Right atrium auricular region (tissue), 2 donors: ENCODE data around the gene MAML2. TPM values are rescaled to one million over a fixed set of nuclear protein-coding genes. Genes with fewer than 3 reads are reported as not detected.

ENCODE experiments used
- DNase-seq: peaks from one replicate; pipeline ENCODE4 v3.0.0-alpha.2; 2019; ENCODE audit warnings: low spot score
- H3K27ac ChIP-seq, 2 donors: fragments of 200-600 bp; sonication (generic); 1 replicate in 1 of 2; 2 replicates in 1 of 2; pipeline ENCODE4 v1.5.1; 2016 to 2019
- H3K27me3 ChIP-seq, 2 donors: fragments of 200-600 bp; sonication (generic); one replicate each; pipeline versions ENCODE4 v1.5.1 to v1.6.0; 2017 to 2019
- H3K36me3 ChIP-seq: fragments of 200-600 bp; sonication (generic); one replicate; pipeline ENCODE4 v1.5.1; 2016
- H3K4me1 ChIP-seq, 2 donors: fragments of 200-600 bp; sonication (generic); one replicate each; pipeline versions ENCODE4 v1.5.1 to v1.6.0; 2017 to 2019
- H3K4me3 ChIP-seq, 2 donors: fragments of 200-600 bp; sonication (generic); 1 replicate in 1 of 2; 2 replicates in 1 of 2; pipeline ENCODE4 v1.5.1; 2017 to 2019; ENCODE audit warnings: mild to moderate bottlenecking in 1 of 2, moderate library complexity in 1 of 2
- H3K9me3 ChIP-seq, 2 donors: fragments of 200-600 bp; sonication (generic); one replicate each; pipeline ENCODE4 v1.5.1; 2019
- CTCF ChIP-seq, 2 donors: fragments of 200-600 bp; sonication (generic); IDR thresholded peaks; one replicate each; pipeline ENCODE4 v1.5.1; 2019; ENCODE audit warnings: antibody characterized with exemption in 2 of 2
- total RNA-seq, 2 donors: library from RNA; depleted of rRNA; stranded (reverse); fragments of >200 nt; gene quantifications; one replicate each; pipeline ENCODE4 v1.1.0, GENCODE V29; 2016

MAML2 gene
- total RNA-seq, 2 donors from 2014 or later: 7.6 to 16.6 TPM

- no peak for DNase-seq
- no peaks in the 10 kb centered on the region for H3K36me3 ChIP-seq
- TF ChIP-seq CTCF (IDR thresholded peaks at IDR 0.05): no peak
- no peak overlapping the region for H3K27ac ChIP-seq
- no peaks in the 10 kb centered on the region for H3K9me3 ChIP-seq
- peaks cover 0 to 29% of the 10 kb centered on the region in 2 donors for H3K4me1 ChIP-seq
- no peaks in the 10 kb centered on the region for H3K27me3 ChIP-seq
- no peak overlapping the region for H3K4me3 ChIP-seq
Observed at GRCh38 chr11:96086111-96086510, 256.9 kb downstream of the MAML2 start.

GRCh38 chr11:96085319-96085930, 257.6 kb downstream of the MAML2 start:
- no peaks in the 10 kb centered on the region for H3K36me3 ChIP-seq
- H3K4me3 ChIP-seq: no peak overlapping the region
- peaks cover 0 to 22% of the 10 kb centered on the region in 2 donors for H3K4me1 ChIP-seq
- DNase-seq: no peak
- no peaks in the 10 kb centered on the region for H3K27me3 ChIP-seq
- TF ChIP-seq CTCF (IDR thresholded peaks at IDR 0.05): no peak
- H3K9me3 ChIP-seq: no peaks in the 10 kb centered on the region
- no peak overlapping the region for H3K27ac ChIP-seq

GRCh38 chr11:96084610-96085318, 258.2 kb downstream of the MAML2 start:
- no peaks in the 10 kb centered on the region for H3K9me3 ChIP-seq
- no peak overlapping the region for H3K27ac ChIP-seq
- H3K4me1 ChIP-seq: peaks cover 0 to 18% of the 10 kb centered on the region in 2 donors
- DNase-seq: no peak
- no peaks in the 10 kb centered on the region for H3K27me3 ChIP-seq
- no peak overlapping the region for H3K4me3 ChIP-seq
- no peaks in the 10 kb centered on the region for H3K36me3 ChIP-seq
- TF ChIP-seq CTCF (IDR thresholded peaks at IDR 0.05): no peak

GRCh38 chr11:96082936-96083335, 260.1 kb downstream of the MAML2 start:
- TF ChIP-seq CTCF (IDR thresholded peaks at IDR 0.05): no peak

GRCh38 chr11:96082002-96082899, 260.7 kb downstream of the MAML2 start:
- Histone ChIP-seq H3K4me3 (no peak overlapping the region), H3K4me1 (peaks cover 0 to 18% of the 10 kb centered on the region in 2 donors), H3K27me3 (no peaks in the 10 kb centered on the region), H3K9me3 (no peaks in the 10 kb centered on the region), H3K27ac (no peak overlapping the region), H3K36me3 (no peaks in the 10 kb centered on the region)
- DNase-seq: no peak
- no peak for TF ChIP-seq CTCF (IDR thresholded peaks at IDR 0.05)

More at GRCh38 chr11:96082936-96083335, 260.1 kb downstream of the MAML2 start:
- Histone ChIP-seq H3K9me3 (no peaks in the 10 kb centered on the region), H3K27me3 (no peaks in the 10 kb centered on the region), H3K36me3 (no peaks in the 10 kb centered on the region), H3K4me3 (no peak overlapping the region), H3K27ac (no peak overlapping the region), H3K4me1 (peaks cover 0 to 18% of the 10 kb centered on the region in 2 donors)
- no peak for DNase-seq
